ENCODE results near the gene MFSD11.
"Not testable (repeated sequence)": the region's sequence is repeated elsewhere in the genome, so short reads cannot be mapped to it uniquely, and the experiment has no call there.

Gene MFSD11

GRCh38 chr17:76753061-76753961 lies 15.4 kb downstream of the MFSD11 start:
- peaks cover 10 to 17% of the 10 kb centered on the region in 2 donors for H3K4me1 Mint-ChIP-seq (ENCODE audit: low read depth in 2 of 2)
- no peak for DNase-seq
- H3K9me3 Mint-ChIP-seq: no peaks in the 10 kb centered on the region
- ATAC-seq (replicated peaks): peak; percentile 62
- peak overlapping the region; percentile 94 to 99 for H3K27ac Mint-ChIP-seq
- peaks cover 24% of the 10 kb centered on the region for H3K36me3 Mint-ChIP-seq (ENCODE audit: insufficient read depth)
- no peaks in the 10 kb centered on the region for H3K27me3 Mint-ChIP-seq
- H3K4me3 Mint-ChIP-seq: peak overlapping the region; percentile 93 to 94

DNA sequence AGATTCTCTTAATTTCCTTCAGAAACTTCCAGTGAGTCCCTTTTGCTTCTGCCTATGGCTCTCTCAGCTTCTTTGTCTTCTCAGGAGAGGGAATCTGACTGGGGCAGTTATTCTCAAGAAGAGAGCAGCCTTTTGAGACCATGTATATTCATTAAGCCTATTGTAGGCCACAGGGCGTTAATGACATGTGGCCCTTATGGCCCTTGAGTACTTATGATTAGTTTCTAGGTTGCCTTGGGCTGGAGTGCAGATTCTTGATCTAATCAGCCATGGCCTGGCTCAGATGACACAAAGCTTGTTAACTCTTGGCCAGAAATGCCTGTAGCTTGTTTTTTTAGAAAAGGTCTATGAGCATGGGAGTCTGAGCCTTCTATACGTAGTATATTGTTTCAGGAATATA lies 17.4 kb downstream of the MFSD11 start:
- Mint-ChIP-seq H3K4me3 (no peak overlapping the region), H3K36me3 (ENCODE audit: insufficient read depth) (peaks cover 10% of the 10 kb centered on the region), H3K27me3 (no peaks in the 10 kb centered on the region), H3K9me3 (no peaks in the 10 kb centered on the region), H3K4me1 (ENCODE audit: low read depth in 2 of 2) (peaks cover 10 to 17% of the 10 kb centered on the region in 2 donors), H3K27ac (no peak overlapping the region)
- ATAC-seq (replicated peaks) (no peak), DNase-seq (no peak)

DNA sequence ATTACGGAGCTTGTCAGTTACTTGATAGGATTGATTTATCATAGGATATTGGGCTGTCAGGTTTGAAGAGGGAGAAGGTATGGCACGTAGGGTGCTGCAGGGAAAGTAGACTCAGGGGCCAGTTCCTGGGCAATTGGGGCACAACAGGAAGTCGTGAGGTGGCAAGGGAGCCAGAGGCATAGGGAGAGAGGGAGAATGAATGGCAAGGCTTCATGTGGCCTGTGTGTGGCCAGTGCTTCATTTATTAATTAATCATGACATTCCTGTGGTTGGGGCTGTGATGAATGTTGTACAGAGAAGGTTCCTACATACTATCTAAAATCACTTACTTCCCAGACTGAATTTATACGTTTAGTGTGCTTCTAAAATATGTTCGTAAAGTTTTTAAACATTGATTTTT lies 19.3 kb downstream of the MFSD11 start:
- H3K36me3 Mint-ChIP-seq (ENCODE audit: insufficient read depth): peaks cover 10% of the 10 kb centered on the region
- peak overlapping the region in 1 of 2 donors; percentile 2 for H3K27ac Mint-ChIP-seq
- peaks cover 8 to 13% of the 10 kb centered on the region in 2 donors for H3K4me1 Mint-ChIP-seq (ENCODE audit: low read depth in 2 of 2)
- ATAC-seq (replicated peaks) (no peak), DNase-seq (no peak)
- H3K27me3 Mint-ChIP-seq: no peaks in the 10 kb centered on the region
- H3K4me3 Mint-ChIP-seq: no peak overlapping the region
- H3K9me3 Mint-ChIP-seq: no peaks in the 10 kb centered on the region

GRCh38 chr17:76758570-76758969 lies 20.7 kb downstream of the MFSD11 start:
- DNase-seq (no peak), ATAC-seq (replicated peaks) (no peak)
- Mint-ChIP-seq H3K4me3 (no peak overlapping the region), H3K27ac (no peak overlapping the region), H3K9me3 (no peaks in the 10 kb centered on the region), H3K4me1 (ENCODE audit: low read depth in 2 of 2) (peaks cover under 1 to 1% of the 10 kb centered on the region in 2 donors), H3K27me3 (no peaks in the 10 kb centered on the region), H3K36me3 (ENCODE audit: insufficient read depth) (peaks cover 6% of the 10 kb centered on the region)

GRCh38 chr17:76772842-76773525 lies 35.1 kb downstream of the MFSD11 start:
- Mint-ChIP-seq H3K27ac (peak overlapping the region; percentile 96 to 98), H3K27me3 (no peaks in the 10 kb centered on the region), H3K36me3 (ENCODE audit: insufficient read depth) (peaks cover 50% of the 10 kb centered on the region), H3K4me3 (peak overlapping the region; percentile 77 to 83), H3K4me1 (ENCODE audit: low read depth in 2 of 2) (peaks cover 19 to 20% of the 10 kb centered on the region in 2 donors), H3K9me3 (no peaks in the 10 kb centered on the region)
- peak; percentile 92 for ATAC-seq (replicated peaks)
- peak; percentile 15 to 38 (median 26) for DNase-seq

DNA sequence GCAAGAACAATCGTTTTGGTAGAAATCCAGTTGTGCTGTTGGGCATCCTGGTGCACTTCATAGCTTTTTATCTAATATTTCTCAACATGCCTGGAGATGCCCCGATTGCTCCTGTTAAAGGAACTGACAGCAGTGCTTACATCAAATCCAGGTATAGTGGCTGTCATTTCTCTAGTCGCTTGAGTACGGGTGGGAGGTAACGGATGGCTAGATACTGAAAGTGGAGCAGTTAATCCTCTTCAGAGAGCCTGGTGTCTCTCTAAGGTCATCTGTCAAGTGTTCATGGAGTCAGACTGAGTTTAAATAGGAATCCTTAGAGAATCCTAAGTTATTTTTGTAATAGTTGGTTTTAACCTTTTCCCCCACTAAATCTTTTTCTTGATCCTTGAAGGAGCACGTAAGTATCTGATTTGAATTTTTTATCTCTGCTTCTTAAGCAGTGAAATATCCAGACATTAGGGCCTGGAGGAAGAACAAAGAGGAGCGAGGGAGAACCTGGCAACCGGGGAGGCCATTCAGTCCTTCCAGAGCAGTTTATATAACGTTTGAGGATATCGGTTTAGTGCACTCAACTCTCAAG lies 37.2 kb downstream of the MFSD11 start:
- peaks cover 19 to 20% of the 10 kb centered on the region in 2 donors for H3K4me1 Mint-ChIP-seq (ENCODE audit: low read depth in 2 of 2)
- DNase-seq: no peak
- ATAC-seq (replicated peaks): no peak
- peak overlapping the region in 1 of 2 donors; percentile 49 for H3K27ac Mint-ChIP-seq
- H3K4me3 Mint-ChIP-seq: no peak overlapping the region
- H3K27me3 Mint-ChIP-seq: no peaks in the 10 kb centered on the region
- peaks cover 55% of the 10 kb centered on the region for H3K36me3 Mint-ChIP-seq (ENCODE audit: insufficient read depth)
- no peaks in the 10 kb centered on the region for H3K9me3 Mint-ChIP-seq

GRCh38 chr17:76781056-76781982 lies 43.4 kb downstream of the MFSD11 start:
- Mint-ChIP-seq H3K4me1 (ENCODE audit: low read depth in 2 of 2) (no peaks in the 10 kb centered on the region), H3K27me3 (no peaks in the 10 kb centered on the region), H3K36me3 (ENCODE audit: insufficient read depth) (peaks cover 26% of the 10 kb centered on the region), H3K4me3 (no peak overlapping the region), H3K27ac (peak overlapping the region in 1 of 2 donors; percentile 52), H3K9me3 (no peaks in the 10 kb centered on the region)
- ATAC-seq (replicated peaks) (no peak), DNase-seq (no peak)

- H3K4me3 Mint-ChIP-seq: no peak overlapping the region
- DNase-seq (no peak), ATAC-seq (replicated peaks) (no peak)
- H3K27ac Mint-ChIP-seq: no peak overlapping the region
- no peaks in the 10 kb centered on the region for H3K27me3 Mint-ChIP-seq
- peaks cover 17% of the 10 kb centered on the region for H3K36me3 Mint-ChIP-seq (ENCODE audit: insufficient read depth)
- no peaks in the 10 kb centered on the region for H3K9me3 Mint-ChIP-seq
- no peaks in the 10 kb centered on the region for H3K4me1 Mint-ChIP-seq (ENCODE audit: low read depth in 2 of 2)
Measured at GRCh38 chr17:76783146-76783545, 45.2 kb downstream of the MFSD11 start.

GRCh38 chr17:76784926-76785325 lies 47.0 kb downstream of the MFSD11 start:
- Mint-ChIP-seq H3K27ac (no peak overlapping the region), H3K4me3 (no peak overlapping the region), H3K36me3 (ENCODE audit: insufficient read depth) (peaks cover 10% of the 10 kb centered on the region), H3K9me3 (no peaks in the 10 kb centered on the region), H3K4me1 (ENCODE audit: low read depth in 2 of 2) (no peaks in the 10 kb centered on the region), H3K27me3 (no peaks in the 10 kb centered on the region)
- DNase-seq (no peak), ATAC-seq (replicated peaks) (no peak)

DNA sequence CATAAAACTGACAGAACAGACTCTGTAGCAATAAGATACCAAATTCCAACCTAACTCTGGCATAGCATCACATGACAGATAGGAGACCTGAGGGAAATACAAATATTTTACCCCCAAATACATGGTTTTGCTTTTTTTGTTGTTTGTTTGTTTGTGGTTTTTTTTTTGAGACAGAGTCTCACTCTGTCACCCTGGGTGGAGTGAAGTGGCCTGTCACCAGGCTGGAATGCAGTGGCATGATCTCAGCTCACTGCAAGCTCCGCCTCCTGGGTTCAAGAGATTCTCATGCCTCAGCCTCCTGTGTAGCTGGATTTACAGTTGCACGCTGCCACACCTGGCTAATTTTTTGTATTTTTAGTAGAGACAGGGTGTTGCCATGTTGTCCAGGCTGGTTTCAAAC lies 49.9 kb downstream of the MFSD11 start:
- ATAC-seq (replicated peaks); H3K27ac Mint-ChIP-seq; DNase-seq; H3K4me3 Mint-ChIP-seq; H3K9me3 Mint-ChIP-seq; H3K36me3 Mint-ChIP-seq (ENCODE audit: insufficient read depth); H3K27me3 Mint-ChIP-seq: not testable (repeated sequence)
- H3K4me1 Mint-ChIP-seq (ENCODE audit: low read depth in 2 of 2): peaks cover 7 to 15% of the 10 kb centered on the region in 2 donors

DNA sequence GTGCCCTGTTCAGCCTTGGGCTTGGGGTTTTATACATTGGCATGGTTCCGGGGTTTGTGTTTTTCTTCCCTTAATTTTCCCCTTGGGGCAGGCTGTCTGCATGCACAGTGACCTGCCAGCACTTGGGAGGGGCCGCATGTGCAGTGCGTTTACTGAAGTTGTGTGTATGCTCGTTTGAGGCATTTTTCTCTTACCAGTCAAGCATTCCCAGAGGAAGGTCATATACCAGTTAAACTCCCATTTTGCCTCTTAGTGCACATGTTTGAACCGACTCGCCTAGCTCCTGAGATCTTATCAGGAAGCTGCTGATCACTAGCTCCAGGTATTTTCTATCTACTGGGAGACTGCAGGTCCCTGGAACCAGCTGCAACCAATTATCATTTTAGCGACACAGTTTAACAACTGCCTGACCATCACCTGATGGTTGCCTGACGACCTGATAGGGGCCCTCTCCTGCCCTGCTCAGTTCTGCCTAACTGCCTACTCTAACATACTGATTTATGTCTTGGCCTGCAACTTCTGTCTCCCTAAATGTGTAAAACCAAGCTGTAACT lies 51.4 kb downstream of the MFSD11 start:
- Mint-ChIP-seq H3K4me1 (ENCODE audit: low read depth in 2 of 2) (peaks cover 7 to 15% of the 10 kb centered on the region in 2 donors), H3K9me3 (no peaks in the 10 kb centered on the region), H3K36me3 (ENCODE audit: insufficient read depth) (peaks cover 3% of the 10 kb centered on the region), H3K27ac (no peak overlapping the region), H3K4me3 (no peak overlapping the region), H3K27me3 (no peaks in the 10 kb centered on the region)
- DNase-seq: no peak
- ATAC-seq (replicated peaks): no peak

GRCh38 chr17:76791053-76791980 lies 53.4 kb downstream of the MFSD11 start:
- peaks cover 7 to 15% of the 10 kb centered on the region in 2 donors for H3K4me1 Mint-ChIP-seq (ENCODE audit: low read depth in 2 of 2)

More at GRCh38 chr17:76791053-76791980, 53.4 kb downstream of the MFSD11 start:
- Mint-ChIP-seq H3K4me3 (peak overlapping the region; percentile 45 to 60), H3K27me3 (no peaks in the 10 kb centered on the region), H3K27ac (peak overlapping the region; percentile 85 to 92), H3K9me3 (no peaks in the 10 kb centered on the region), H3K36me3 (ENCODE audit: insufficient read depth) (no peaks in the 10 kb centered on the region)
- DNase-seq: peak in 1 of 3 experiments; percentile 19
- ATAC-seq (replicated peaks): peak; percentile 79

Data from effector memory CD8-positive, alpha-beta T cell (primary cell).